DOHH2 (cell line): ENCODE results near the gene CAMK1G.

ENCODE experiments used
- EZH2phosphoT487 ChIP-seq: fragments of 200-600 bp; sonication (generic); IDR thresholded peaks from 2 replicates; pipeline ENCODE4 v1.6.1; 2017; ENCODE audit warnings: borderline replicate concordance, mild to moderate bottlenecking, antibody characterized with exemption, low read length, moderate library complexity, mixed read lengths
- TF ChIP-seq, protein P1 (sequence below): fragments of 200-600 bp; sonication (generic); IDR thresholded peaks from one replicate; pipeline ENCODE4 v1.5.1; 2014; ENCODE audit warnings: antibody characterized with exemption, mild to moderate bottlenecking, low read depth, low read length; ENCODE audit not compliant: poor library complexity, severe bottlenecking

DNA sequence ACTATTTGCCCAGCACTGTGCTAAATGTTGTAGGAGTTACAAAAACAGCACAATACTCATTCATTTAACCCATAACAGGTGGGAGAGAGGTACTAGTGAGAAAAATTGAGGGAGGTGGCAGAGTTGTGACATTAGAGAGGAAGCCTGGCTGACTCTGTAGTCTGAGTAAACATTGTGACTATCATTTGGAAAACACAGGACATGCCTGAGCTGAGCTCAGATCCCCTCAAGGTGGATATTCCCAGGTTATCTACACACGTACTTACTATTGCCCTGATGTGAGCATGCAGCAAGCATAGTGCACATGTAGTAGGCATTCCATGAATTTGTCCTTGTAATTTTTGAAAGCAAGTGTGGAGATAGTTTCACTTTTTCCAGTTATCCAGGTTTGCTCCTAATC, 10.9 kb downstream of the CAMK1G start:
- TF ChIP-seq, protein P1, sequence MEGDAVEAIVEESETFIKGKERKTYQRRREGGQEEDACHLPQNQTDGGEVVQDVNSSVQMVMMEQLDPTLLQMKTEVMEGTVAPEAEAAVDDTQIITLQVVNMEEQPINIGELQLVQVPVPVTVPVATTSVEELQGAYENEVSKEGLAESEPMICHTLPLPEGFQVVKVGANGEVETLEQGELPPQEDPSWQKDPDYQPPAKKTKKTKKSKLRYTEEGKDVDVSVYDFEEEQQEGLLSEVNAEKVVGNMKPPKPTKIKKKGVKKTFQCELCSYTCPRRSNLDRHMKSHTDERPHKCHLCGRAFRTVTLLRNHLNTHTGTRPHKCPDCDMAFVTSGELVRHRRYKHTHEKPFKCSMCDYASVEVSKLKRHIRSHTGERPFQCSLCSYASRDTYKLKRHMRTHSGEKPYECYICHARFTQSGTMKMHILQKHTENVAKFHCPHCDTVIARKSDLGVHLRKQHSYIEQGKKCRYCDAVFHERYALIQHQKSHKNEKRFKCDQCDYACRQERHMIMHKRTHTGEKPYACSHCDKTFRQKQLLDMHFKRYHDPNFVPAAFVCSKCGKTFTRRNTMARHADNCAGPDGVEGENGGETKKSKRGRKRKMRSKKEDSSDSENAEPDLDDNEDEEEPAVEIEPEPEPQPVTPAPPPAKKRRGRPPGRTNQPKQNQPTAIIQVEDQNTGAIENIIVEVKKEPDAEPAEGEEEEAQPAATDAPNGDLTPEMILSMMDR, result no peak
- TF ChIP-seq EZH2phosphoT487, result no peak
